ENCODE data around the gene ATP8B3.

GRCh38 chr19:1854542-1855039 is 42.5 kb upstream of the ATP8B3 start:
- TF ChIP-seq POLR2A (IDR thresholded peaks at IDR 0.05) (no peak), CTCF (IDR thresholded peaks at IDR 0.05) (no peak)

Measured in Peyer's patch (tissue), 4 donors.